Fibroblast of skin of abdomen (primary cell): ENCODE data around the gene FHIT.
A peak's percentile ranks its signal among the peaks of the same experiment; 100 is the strongest.

Source experiments
- DNase-seq: peaks from one replicate; pipeline ENCODE4 v3.0.0-alpha.2; 2013

FHIT gene

DNA sequence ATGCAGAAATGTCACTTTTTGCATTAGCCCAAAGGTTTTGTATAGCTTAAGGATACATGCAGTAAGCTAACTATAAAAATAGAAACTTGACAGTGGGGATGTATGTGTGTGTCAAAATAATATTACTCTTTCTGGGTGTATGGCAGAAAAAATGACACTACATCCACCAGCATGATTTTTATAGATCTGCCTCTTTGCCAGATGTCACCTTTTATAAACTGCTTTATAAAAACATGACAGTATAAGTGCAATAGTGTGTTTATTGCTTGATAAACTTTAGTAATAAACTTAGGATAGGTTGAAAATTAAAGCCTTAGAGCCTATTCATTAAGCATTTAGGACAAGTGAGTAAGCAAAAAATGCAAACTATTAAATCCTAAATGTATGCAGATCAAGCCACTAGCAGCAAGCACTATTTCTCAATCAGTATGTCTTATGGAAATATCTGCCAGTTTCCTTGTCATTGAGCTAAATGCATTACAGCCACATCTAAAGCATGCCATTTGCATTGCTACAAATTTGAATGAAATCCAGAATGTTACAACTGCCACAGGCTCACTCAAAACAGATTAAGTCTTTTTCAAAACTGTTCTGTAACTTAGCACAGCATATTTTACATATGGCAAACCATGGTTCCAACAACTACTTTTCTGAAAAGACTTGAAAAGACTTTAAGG is 935.0 kb downstream of the FHIT start:
- peak; percentile 96 for DNase-seq

GRCh38 chr3:60313951-60314461 is 937.2 kb downstream of the FHIT start:
- peak; percentile 15 for DNase-seq

GRCh38 chr3:60313231-60313798 is 937.9 kb downstream of the FHIT start:
- no peak for DNase-seq

GRCh38 chr3:60309539-60310268 is 941.5 kb downstream of the FHIT start:
- no peak for DNase-seq

DNA sequence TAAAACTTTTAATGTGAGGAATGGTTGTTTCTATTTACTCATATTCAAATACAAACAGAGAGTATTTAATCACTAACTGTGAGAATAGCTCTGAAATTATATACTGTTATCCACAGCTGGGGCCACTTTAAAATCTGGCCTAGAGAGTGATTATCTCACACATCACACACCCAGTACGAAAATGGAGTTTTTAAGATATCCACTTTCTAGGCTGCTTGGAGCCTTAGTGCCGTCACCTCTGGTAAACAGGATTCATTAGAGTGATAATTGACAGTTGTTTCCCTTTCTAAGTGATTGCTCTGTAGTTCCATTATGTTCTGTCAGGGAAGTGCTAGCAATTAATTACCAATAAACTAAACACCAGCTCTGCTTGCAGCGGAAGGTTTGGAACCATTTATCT is 942.4 kb downstream of the FHIT start:
- no peak for DNase-seq

DNA sequence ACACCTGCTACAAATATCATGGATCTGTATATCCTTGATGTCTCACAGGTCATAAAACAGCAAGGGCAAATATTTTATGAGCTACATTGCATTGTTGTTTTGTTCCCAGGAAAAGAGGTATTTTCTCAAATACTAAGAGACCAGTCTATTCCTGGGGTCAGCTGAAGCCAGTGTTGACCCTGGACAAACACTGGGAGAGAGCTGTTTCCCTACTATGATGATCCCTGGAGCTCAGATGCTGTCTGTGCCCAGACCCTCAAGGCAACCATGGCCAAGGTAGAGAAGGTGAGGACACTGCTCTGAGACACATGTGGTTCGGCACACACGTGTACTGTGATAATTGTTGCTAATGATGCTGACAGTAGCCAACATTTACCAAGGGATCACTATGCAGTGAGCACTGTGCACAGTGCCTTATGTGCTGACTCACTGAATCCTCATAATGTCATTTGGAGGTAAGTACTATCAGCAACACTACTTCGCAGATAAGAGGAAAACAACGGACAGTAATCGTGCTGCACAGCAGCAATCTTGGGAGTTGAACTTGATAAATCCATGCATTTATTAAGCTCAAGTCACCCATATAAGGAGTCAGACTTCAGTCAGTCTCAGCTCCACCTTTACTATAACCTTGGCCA is 943.6 kb downstream of the FHIT start:
- DNase-seq, result no peak

- peak; percentile 94 for DNase-seq
Measured at GRCh38 chr3:60304112-60304511, 947.1 kb downstream of the FHIT start.

GRCh38 chr3:60303160-60303559 is 948.1 kb downstream of the FHIT start:
- DNase-seq, result peak; percentile 45

DNA sequence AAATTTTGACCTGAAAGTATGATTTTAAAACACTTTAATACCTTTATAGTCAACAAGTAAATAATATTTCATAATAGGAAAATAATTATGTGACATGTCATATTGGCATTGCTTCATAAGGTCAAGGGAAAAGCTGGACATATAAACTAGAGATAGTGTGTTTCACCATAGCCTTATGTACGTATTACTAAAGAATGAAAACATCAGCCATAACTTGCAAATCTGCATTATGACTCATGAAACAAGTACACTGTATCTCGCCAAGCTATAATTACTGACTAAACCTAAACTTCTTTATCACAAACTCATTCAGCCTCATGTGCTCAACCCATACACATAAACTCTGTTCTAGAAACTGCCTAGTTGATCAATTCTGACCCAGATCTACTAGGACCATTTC is 950.1 kb downstream of the FHIT start:
- peak; percentile 84 for DNase-seq

DNA sequence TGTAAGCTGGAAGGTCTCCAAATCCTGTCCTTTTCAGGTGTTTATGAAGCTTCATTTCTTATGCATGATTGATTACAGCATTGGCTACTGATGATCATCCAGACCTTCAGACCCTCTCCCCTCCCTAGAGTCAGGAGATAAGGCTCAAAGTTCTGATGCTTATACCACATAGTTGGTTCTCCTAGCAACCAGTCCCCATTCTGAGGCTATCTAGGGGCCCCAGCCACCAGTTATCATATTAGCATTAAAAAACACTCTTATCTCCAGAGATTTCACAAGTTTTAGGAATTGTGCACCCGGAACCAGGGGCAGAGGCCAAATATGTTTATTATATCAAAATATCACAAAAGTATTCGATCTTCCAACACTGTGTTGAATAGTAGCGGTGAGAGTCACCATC is 953.1 kb downstream of the FHIT start:
- no peak for DNase-seq

DNA sequence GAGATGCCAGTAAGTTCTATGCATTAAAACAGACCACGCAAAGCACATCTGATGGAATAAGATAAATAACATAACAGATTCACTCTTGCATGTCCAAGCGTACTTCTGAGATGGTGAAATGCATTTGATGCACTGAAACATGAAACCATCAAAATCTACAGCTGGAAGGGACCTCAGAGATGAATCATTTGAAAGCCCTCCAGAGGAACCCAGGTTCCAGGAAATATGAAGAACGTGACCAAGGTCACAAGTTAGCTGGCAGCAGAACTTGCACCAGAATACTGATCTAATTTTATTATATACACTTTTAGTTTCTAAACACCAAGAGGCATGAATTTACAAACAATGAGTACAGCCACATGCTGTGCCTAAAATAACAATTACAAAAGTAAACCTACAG is 957.1 kb downstream of the FHIT start:
- peak; percentile 75 for DNase-seq

GRCh38 chr3:60291115-60291514 is 960.1 kb downstream of the FHIT start:
- DNase-seq, result no peak

DNA sequence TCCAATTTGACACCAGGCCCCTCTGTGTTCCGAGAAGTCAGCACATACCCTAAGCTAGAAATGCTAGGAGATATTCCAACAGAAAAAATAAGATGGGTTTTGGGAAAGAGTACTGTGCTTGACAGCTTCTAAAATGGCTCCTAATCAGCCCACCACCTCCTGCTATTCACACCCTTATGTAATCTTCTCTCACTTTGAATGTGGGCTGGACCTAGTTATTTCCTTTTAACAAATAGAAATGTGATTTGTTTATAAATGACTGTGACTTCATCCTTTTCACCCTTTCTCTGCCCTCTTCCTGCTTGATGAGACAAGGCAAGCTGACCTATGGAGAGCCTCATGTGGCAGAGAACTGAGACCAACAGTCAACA is 961.1 kb downstream of the FHIT start:
- DNase-seq, result no peak

- DNase-seq, result peak; percentile 80
Measured at GRCh38 chr3:60289341-60290121, 961.7 kb downstream of the FHIT start.

DNA sequence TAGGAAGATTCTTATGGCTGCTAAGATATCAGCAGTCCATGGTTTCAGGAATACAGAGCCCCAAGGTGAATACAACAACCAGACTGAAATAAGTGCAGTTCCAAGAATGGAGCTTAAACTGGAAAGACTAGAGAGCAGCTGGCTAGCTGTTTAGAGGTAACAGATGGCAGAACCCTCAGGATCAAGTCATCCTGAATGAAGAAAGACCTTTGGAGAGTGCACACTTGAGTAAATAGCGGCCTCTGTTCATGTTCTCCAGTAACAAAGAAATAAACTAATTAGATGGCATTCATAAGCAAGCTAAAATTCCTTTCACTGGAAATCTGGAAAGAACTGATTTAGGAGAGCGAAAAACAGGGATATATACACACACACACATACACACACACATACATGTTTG is 968.4 kb downstream of the FHIT start:
- DNase-seq, result no peak

DNA sequence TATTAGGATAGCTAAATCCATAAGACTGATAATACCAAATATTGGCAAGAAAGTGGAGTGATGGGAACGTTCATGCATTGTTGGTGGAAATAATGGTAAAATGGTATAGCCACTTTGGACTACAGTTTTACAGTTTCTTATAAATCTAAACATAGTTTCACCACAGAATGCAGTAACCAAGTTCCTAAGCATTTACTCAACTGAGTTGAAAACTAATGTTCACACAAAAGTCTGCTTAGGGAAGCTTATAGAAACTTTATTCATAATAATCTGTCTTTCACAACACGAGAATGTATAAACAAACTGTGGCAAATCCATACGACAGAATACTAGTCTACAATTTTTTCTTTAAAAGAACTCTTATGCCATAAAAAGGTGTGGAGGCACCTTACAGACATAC is 969.3 kb downstream of the FHIT start:
- no peak for DNase-seq

DNA sequence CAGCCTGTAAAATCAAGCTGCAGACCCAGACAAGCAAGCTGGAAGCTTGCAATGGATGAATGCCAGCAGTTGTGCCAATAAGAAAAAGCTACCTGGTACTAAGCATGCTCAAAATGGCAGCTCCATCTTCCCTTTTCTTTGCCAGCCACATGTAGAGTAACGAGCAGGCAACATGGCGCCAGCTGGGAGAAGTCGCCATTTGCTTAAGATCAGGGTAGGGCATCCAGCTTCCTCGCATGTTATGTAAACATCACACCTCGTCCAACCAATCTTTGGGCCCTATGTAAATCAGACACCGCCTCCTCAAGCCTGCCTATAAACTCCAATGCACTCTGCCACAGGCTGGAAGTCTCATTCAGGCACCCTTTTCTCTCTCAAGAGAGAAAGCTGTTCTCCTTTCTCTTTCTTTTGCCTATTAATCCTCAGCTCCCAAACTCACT is 973.9 kb downstream of the FHIT start:
- no peak for DNase-seq

GRCh38 chr3:60276615-60277014 is 974.6 kb downstream of the FHIT start:
- no peak for DNase-seq

DNA sequence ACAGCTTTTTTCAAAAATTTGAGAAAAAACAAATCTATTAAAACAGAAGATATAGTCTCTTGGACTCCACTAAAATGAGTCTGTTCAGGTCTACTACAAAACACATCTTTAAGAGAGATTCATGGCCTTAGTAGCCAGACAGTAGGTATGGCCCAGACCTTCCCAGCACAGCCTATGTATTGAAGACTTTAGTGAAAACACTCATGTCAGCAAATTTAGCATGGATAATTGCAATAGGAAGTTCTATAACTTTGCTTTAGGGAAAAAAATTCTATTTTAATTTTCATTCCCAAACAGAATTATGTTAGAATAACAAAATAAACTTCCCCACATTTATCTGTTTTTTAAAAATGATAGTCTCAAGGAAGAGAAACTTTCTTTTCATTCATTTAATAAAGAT is 976.6 kb downstream of the FHIT start:
- no peak for DNase-seq

GRCh38 chr3:60274098-60274497 is 977.2 kb downstream of the FHIT start:
- DNase-seq, result no peak

DNA sequence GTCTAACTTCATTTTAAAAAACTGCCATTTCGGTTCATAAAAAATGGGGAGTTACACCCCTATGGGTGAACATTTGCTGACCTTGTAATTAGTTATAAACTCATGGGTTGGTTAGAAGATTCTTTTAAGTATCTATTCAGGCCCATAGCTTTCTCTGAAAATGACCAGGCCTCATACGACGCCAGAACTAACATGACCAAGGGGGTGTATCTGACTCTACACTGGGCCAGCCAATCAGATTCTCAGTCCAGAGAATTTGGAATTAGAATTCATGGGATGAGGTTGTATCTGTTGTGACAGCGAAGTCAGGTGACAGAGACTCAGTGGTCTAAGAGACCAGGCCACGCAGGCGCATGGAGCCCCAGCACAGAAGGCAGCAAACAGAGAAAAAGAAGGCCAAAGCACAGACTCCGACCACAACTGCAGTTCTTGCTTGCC is 981.4 kb downstream of the FHIT start:
- DNase-seq, result no peak

DNA sequence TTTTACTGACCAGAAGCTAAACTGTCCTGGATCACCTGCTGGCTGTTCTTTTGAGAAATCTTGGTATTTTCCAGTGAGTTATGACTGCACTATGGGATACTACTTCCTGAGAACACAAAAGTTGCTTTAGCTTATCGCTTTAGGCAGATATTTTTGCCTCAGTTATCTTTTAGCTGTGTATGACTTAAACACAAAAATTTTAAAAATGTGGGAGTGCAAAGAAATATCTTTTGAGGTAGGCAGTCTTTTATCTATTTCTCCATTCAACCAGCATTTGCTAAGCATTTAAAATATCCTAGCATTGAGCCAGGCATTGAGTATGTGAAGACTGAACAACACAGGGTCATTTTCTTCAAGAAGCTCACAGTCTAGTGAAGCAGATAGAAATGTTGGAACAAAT is 981.9 kb downstream of the FHIT start:
- DNase-seq, result no peak

DNA sequence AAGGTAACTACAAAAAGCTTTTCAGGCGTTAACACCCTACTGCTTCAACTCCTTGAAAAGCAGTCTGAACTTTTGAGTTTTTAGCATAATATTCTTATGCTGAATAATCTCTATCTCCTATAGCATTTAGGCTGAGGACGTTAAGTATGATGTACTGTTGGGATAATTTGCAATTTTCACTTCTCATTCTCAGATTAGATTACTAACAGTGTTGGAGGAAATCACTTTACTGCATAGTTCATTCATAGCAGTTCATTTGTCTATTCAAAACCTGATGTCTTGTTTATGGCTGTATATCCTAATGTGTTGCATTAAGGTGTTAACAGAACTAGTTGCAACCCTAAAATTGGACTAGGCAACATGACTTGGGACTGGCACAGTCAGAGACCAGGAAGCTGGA is 983.1 kb downstream of the FHIT start:
- no peak for DNase-seq
